Neural cell (in vitro differentiated cells): Measurements from ENCODE around the gene GLI3. TPM values are rescaled to one million over a fixed set of nuclear protein-coding genes. Genes with fewer than 3 reads are reported as not detected.
A peak's percentile ranks its signal among the peaks of the same experiment; 100 is the strongest.

ENCODE experiments used
- H2AFZ ChIP-seq: fragments of 200-600, 300-800 bp; sonication (generic), shearing (Covaris generic); 2 replicates; pipeline ENCODE4 v1.6.0; 2014; ENCODE audit warnings: low read depth, mild to moderate bottlenecking, antibody characterized with exemption, low read length, moderate library complexity
- H3F3A ChIP-seq: fragments of 200-600 bp; shearing (Covaris generic); 2 replicates; pipeline ENCODE4 v1.6.1; 2016; ENCODE audit warnings: mild to moderate bottlenecking, moderate library complexity, mixed read lengths, antibody characterized with exemption, low read length; ENCODE audit not compliant: insufficient read depth, poor library complexity, severe bottlenecking
- H3K27ac ChIP-seq: fragments of 200-600, 300-800 bp; sonication (generic), shearing (Covaris generic); 2 replicates; pipeline ENCODE4 v1.5.1; 2014; ENCODE audit warnings: mild to moderate bottlenecking, low read length, moderate library complexity
- H3K27me3 ChIP-seq: fragments of 300-800, 200-600 bp; sonication (generic), shearing (Covaris generic); 2 replicates; pipeline ENCODE4 v1.6.0; 2014; ENCODE audit warnings: mild to moderate bottlenecking, low read depth, low read length, moderate library complexity; ENCODE audit not compliant: insufficient read depth
- H3K36me3 ChIP-seq: fragments of 300-800, 200-600 bp; sonication (generic), shearing (Covaris generic); 2 replicates; pipeline ENCODE4 v1.5.1; 2014; ENCODE audit warnings: mild to moderate bottlenecking, antibody characterized with exemption, low read length, moderate library complexity; ENCODE audit not compliant: insufficient read depth
- H3K4me2 ChIP-seq: fragments of 300-800, 200-600 bp; sonication (generic), shearing (Covaris generic); 2 replicates; pipeline ENCODE4 v1.6.0; 2014; ENCODE audit warnings: mild to moderate bottlenecking, low read length
- H3K4me3 ChIP-seq: fragments of 300-800, 200-600 bp; sonication (generic), shearing (Covaris generic); 2 replicates; pipeline ENCODE4 v1.5.1; 2014; ENCODE audit warnings: mild to moderate bottlenecking, low read length, moderate library complexity
- H3K79me2 ChIP-seq: fragments of 200-600 bp; shearing (Covaris generic); replicated peaks from 2 replicates; pipeline ENCODE4 v1.6.0; 2014; ENCODE audit warnings: mild to moderate bottlenecking, low read length, moderate library complexity; ENCODE audit not compliant: insufficient read depth
- H3K9ac ChIP-seq: fragments of 300-800, 200-600 bp; sonication (generic), shearing (Covaris generic); 2 replicates; pipeline ENCODE4 v1.6.1; 2016; ENCODE audit warnings: mild to moderate bottlenecking, low read length, mixed read lengths
- H3K9me2 ChIP-seq: fragments of 200-600 bp; shearing (Covaris generic); 2 replicates; pipeline ENCODE4 v1.6.1; 2016; ENCODE audit warnings: mild to moderate bottlenecking, low read length, mixed read lengths; ENCODE audit not compliant: insufficient read depth
- H3K9me3 ChIP-seq: fragments of 200-600, 300-800 bp; sonication (generic), shearing (Covaris generic); 2 replicates; pipeline ENCODE4 v1.6.1; 2016; ENCODE audit warnings: mild to moderate bottlenecking, mixed run types, low read length, moderate library complexity, mixed read lengths
- H4K20me1 ChIP-seq: fragments of 200-600 bp; shearing (Covaris generic); 2 replicates; pipeline ENCODE4 v1.6.1; 2016; ENCODE audit warnings: mild to moderate bottlenecking, mixed run types; ENCODE audit not compliant: insufficient read depth
- EP300 ChIP-seq: fragments of 450-650 bp; conservative IDR thresholded peaks from 2 replicates; pipeline ENCODE4 v1.6.1; 2014; ENCODE audit warnings: antibody characterized with exemption, mild to moderate bottlenecking, moderate library complexity; ENCODE audit not compliant: poor library complexity, severe bottlenecking
- EZH2 ChIP-seq: fragments of 200-600, 300-800 bp; shearing (Covaris generic), sonication (generic); IDR thresholded peaks from 2 replicates; pipeline ENCODE4 v1.6.1; 2014; ENCODE audit warnings: antibody characterized with exemption, low read length, borderline replicate concordance, mild to moderate bottlenecking; ENCODE audit not compliant: insufficient read depth, poor library complexity, severe bottlenecking
- MXI1 ChIP-seq: fragments of 450-650 bp; conservative IDR thresholded peaks from 2 replicates; pipeline ENCODE4 v1.6.1; 2014; ENCODE audit warnings: antibody characterized with exemption, mild to moderate bottlenecking; ENCODE audit not compliant: poor library complexity, severe bottlenecking
- POLR2AphosphoS5 ChIP-seq: IDR thresholded peaks from 2 replicates; pipeline ENCODE4 v1.6.1; 2012
- RAD21 ChIP-seq: fragments of 450-650 bp; conservative IDR thresholded peaks from 2 replicates; pipeline ENCODE4 v1.6.1; 2014; ENCODE audit warnings: antibody characterized with exemption, mild to moderate bottlenecking, moderate library complexity
- SMC3 ChIP-seq: fragments of 450-650 bp; conservative IDR thresholded peaks from 2 replicates; pipeline ENCODE4 v1.6.1; 2014; ENCODE audit warnings: antibody characterized with exemption, mild to moderate bottlenecking, moderate library complexity; ENCODE audit not compliant: poor library complexity
- TAF1 ChIP-seq: IDR thresholded peaks from 2 replicates; pipeline ENCODE4 v1.6.1; 2012; ENCODE audit warnings: low read depth
- polyA plus RNA-seq: library from polyadenylated mRNA; depleted of rRNA; stranded (reverse); fragments of >200 nt; gene quantifications from 2 replicates; pipeline ENCODE4 v1.2.3, GENCODE V29; 2014
- TF ChIP-seq, protein P1 (sequence below): IDR thresholded peaks from 2 replicates; pipeline ENCODE4 v1.6.1; 2012; ENCODE audit warnings: borderline replicate concordance
- TF ChIP-seq, protein P2 (sequence below): fragments of 450-650 bp; IDR thresholded peaks from 2 replicates; pipeline ENCODE4 v1.5.1; 2014; ENCODE audit warnings: antibody characterized with exemption, mild to moderate bottlenecking, moderate library complexity; ENCODE audit not compliant: poor library complexity, severe bottlenecking

GLI3 gene
- polyA plus RNA-seq, 1 donor from 2014 or later: 0.19 TPM

DNA sequence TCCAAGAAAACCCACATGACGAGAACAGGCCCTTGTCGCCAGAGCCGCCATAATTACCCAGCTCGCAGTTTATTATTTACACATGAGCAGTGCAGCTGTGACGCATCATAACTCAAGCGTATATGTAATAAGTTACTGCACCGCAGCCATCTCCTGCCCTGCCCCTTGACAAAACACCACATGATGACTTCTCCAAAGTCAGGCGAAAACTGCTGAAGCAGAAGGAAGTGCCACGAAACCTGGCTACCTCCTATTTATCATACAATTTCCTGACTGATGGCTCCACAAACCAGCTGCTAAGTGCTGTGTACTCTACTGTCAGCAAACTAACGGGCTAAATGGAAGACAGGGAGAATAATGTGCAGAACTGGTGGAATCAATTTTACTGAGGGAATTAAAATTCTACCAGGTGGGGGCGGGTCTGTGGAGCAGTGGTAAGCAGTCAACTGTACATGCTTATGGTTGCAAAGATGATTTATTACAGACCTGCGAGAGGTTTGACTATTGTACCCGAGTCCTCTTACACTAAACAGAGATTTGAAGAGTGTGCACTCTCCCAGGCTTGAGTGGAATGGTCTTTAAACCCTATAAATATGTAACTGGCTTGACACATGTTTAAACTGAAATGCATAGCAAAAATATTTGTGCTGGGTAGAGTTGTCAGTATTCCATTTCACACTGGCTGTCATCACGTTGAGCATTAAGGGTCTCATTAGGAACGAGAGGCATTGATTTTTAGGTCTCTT, 156.0 kb downstream of the GLI3 start:
- TF ChIP-seq EP300 (no peak), POLR2AphosphoS5 (peak; percentile 23), EZH2 (no peak), TAF1 (no peak), RAD21 (no peak)
- no peaks in the 10 kb centered on the region for H3F3A ChIP-seq
- no peak overlapping the region for H2AFZ ChIP-seq
- no peak overlapping the region for H3K27ac ChIP-seq
- no peaks in the 10 kb centered on the region for H3K9me3 ChIP-seq
- no peaks in the 10 kb centered on the region for H4K20me1 ChIP-seq
- peaks cover 73% of the 10 kb centered on the region for H3K79me2 ChIP-seq
- no peaks in the 10 kb centered on the region for H3K27me3 ChIP-seq
- H3K36me3 ChIP-seq: no peaks in the 10 kb centered on the region
- H3K9ac ChIP-seq: no peak overlapping the region
- peak overlapping the region; percentile 9 for H3K4me3 ChIP-seq
- H3K9me2 ChIP-seq: no peaks in the 10 kb centered on the region
- H3K4me2 ChIP-seq: peak overlapping the region; percentile 8

DNA sequence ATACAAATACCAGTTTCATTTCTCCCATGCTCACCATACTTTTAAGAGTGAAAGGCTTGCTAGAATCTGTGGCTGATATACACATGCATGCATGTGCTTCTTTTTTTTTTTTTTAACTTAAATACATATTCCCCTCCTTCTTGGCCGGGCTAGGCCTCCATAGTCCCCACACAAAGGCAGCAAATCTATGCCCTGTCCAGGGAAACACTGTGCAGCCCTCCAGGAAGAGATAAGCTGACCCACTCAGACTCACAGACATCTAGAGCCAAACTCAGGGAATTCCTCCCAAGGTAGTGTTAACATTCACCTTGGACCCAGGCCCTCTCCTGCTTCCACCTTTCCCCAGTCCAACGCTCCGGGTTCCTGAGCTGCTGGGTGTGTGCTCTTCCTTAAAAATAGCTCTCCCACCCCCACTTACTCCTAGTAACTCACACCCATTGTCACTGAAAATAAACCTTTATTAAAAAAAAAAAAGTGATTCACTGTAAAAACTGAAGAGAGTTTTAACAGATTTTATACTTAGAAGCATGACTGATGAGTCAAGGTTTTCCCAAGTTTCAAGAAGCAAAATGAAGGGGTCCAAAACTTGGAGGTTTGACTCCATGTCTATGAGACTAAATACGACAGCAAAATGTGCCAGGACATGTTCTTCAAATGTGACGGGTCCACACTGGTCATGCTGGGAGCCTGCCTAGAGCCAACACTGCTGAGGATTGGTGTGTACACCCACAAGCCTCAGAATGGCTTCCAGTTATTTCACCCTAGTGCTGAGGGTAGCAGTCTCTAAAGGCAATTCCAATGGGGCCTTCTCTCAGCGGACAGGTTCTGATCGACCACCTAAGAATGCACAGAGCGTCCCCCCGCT, 159.5 kb downstream of the GLI3 start:
- no peak overlapping the region for H3K9ac ChIP-seq
- no peaks in the 10 kb centered on the region for H3K36me3 ChIP-seq
- H3K9me3 ChIP-seq: no peaks in the 10 kb centered on the region
- no peak overlapping the region for H3K4me3 ChIP-seq
- H3K4me2 ChIP-seq: no peak overlapping the region
- no peak for TF ChIP-seq EZH2
- no peak for TF ChIP-seq RAD21
- no peak for TF ChIP-seq EP300
- no peak for TF ChIP-seq MXI1
- no peak for TF ChIP-seq TAF1
- no peak for TF ChIP-seq SMC3
- TF ChIP-seq, protein P1, sequence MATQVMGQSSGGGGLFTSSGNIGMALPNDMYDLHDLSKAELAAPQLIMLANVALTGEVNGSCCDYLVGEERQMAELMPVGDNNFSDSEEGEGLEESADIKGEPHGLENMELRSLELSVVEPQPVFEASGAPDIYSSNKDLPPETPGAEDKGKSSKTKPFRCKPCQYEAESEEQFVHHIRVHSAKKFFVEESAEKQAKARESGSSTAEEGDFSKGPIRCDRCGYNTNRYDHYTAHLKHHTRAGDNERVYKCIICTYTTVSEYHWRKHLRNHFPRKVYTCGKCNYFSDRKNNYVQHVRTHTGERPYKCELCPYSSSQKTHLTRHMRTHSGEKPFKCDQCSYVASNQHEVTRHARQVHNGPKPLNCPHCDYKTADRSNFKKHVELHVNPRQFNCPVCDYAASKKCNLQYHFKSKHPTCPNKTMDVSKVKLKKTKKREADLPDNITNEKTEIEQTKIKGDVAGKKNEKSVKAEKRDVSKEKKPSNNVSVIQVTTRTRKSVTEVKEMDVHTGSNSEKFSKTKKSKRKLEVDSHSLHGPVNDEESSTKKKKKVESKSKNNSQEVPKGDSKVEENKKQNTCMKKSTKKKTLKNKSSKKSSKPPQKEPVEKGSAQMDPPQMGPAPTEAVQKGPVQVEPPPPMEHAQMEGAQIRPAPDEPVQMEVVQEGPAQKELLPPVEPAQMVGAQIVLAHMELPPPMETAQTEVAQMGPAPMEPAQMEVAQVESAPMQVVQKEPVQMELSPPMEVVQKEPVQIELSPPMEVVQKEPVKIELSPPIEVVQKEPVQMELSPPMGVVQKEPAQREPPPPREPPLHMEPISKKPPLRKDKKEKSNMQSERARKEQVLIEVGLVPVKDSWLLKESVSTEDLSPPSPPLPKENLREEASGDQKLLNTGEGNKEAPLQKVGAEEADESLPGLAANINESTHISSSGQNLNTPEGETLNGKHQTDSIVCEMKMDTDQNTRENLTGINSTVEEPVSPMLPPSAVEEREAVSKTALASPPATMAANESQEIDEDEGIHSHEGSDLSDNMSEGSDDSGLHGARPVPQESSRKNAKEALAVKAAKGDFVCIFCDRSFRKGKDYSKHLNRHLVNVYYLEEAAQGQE: no peak
- TF ChIP-seq POLR2AphosphoS5: no peak
- TF ChIP-seq, protein P2, sequence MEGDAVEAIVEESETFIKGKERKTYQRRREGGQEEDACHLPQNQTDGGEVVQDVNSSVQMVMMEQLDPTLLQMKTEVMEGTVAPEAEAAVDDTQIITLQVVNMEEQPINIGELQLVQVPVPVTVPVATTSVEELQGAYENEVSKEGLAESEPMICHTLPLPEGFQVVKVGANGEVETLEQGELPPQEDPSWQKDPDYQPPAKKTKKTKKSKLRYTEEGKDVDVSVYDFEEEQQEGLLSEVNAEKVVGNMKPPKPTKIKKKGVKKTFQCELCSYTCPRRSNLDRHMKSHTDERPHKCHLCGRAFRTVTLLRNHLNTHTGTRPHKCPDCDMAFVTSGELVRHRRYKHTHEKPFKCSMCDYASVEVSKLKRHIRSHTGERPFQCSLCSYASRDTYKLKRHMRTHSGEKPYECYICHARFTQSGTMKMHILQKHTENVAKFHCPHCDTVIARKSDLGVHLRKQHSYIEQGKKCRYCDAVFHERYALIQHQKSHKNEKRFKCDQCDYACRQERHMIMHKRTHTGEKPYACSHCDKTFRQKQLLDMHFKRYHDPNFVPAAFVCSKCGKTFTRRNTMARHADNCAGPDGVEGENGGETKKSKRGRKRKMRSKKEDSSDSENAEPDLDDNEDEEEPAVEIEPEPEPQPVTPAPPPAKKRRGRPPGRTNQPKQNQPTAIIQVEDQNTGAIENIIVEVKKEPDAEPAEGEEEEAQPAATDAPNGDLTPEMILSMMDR: no peak
- H3K79me2 ChIP-seq: peaks cover 64% of the 10 kb centered on the region
- H3K27ac ChIP-seq: no peak overlapping the region
- H3K27me3 ChIP-seq: no peaks in the 10 kb centered on the region
- no peak overlapping the region for H2AFZ ChIP-seq
- H3F3A ChIP-seq: no peaks in the 10 kb centered on the region
- no peaks in the 10 kb centered on the region for H4K20me1 ChIP-seq
- no peaks in the 10 kb centered on the region for H3K9me2 ChIP-seq
